Thymus (tissue), 11 donors: ENCODE data around the gene MYBPHL. TPM values are rescaled to one million over a fixed set of nuclear protein-coding genes. Genes with fewer than 3 reads are reported as not detected.

Source experiments
- DNase-seq, 9 donors: peaks; one replicate each; pipeline ENCODE4 v3.0.0-alpha.2; 2013; ENCODE audit warnings: low spot score in 9 of 9, low read depth in 6 of 9, missing footprints in 1 of 9
- H3K27ac ChIP-seq, 2 donors: one replicate each; pipeline ENCODE4 v1.5.1; 2013; ENCODE audit warnings: control low read depth in 1 of 2, low read depth in 1 of 2, low read length in 1 of 2, mild to moderate bottlenecking in 1 of 2, moderate library complexity in 1 of 2
- H3K27me3 ChIP-seq, 2 donors: one replicate each; pipeline ENCODE4 v1.5.1; 2013; ENCODE audit warnings: low read length in 1 of 2; ENCODE audit not compliant: control insufficient read depth in 2 of 2, insufficient read depth in 1 of 2
- H3K36me3 ChIP-seq, 2 donors: one replicate each; pipeline ENCODE4 v1.5.1; 2013; ENCODE audit warnings: low read length in 1 of 2, mild to moderate bottlenecking in 1 of 2, moderate library complexity in 1 of 2; ENCODE audit not compliant: control insufficient read depth in 2 of 2, insufficient read depth in 2 of 2
- H3K4me1 ChIP-seq, 2 donors: one replicate each; pipeline ENCODE4 v1.5.1; 2013; ENCODE audit warnings: low read length in 2 of 2; ENCODE audit not compliant: control insufficient read depth in 2 of 2, insufficient read depth in 2 of 2
- H3K4me3 ChIP-seq, 2 donors: one replicate each; pipeline ENCODE4 v1.5.1; 2013; ENCODE audit warnings: low read length in 2 of 2, control low read depth in 1 of 2, mild to moderate bottlenecking in 1 of 2
- H3K9me3 ChIP-seq, 2 donors: one replicate each; pipeline ENCODE4 v1.5.1; 2013; ENCODE audit warnings: low read length in 1 of 2, mild to moderate bottlenecking in 1 of 2; ENCODE audit not compliant: control insufficient read depth in 2 of 2, insufficient read depth in 1 of 2
- WGBS: extraction: QIAGEN DNeasy Blood & Tissue Kit; methylation state at CpG from one replicate; pipeline ENCODE4 v1.1.7; 2013; 5-methylcytosine and 5-hydroxymethylcytosine counted together
- polyA plus RNA-seq: library from polyadenylated mRNA; stranded (reverse); fragments of 200-250 nt; gene quantifications from one replicate; pipeline ENCODE4 v1.2.3, GENCODE V29; 2013
- total RNA-seq: library from RNA; stranded (reverse); fragments of 120-200 nt; gene quantifications from one replicate; pipeline ENCODE4 v1.2.4, GENCODE V29; 2013
- donor health status: healthy.

The MYBPHL gene
- total and polyA plus RNA-seq, 2 donors, result 0.09 to 0.43 TPM

GRCh38 chr1:109299558-109300343 is 7.1 kb downstream of the MYBPHL start:
- no peak for DNase-seq
- H3K9me3 ChIP-seq, result no peaks in the 10 kb centered on the region
- H3K4me3 ChIP-seq, result no peak overlapping the region
- H3K27me3 ChIP-seq, result peaks cover 0 to 14% of the 10 kb centered on the region in 2 donors
- no peaks in the 10 kb centered on the region for H3K36me3 ChIP-seq
- H3K4me1 ChIP-seq, result no peaks in the 10 kb centered on the region
- H3K27ac ChIP-seq, result no peak overlapping the region
- 96% methylated on average over 20 of the region's 20 CpGs for WGBS

DNA sequence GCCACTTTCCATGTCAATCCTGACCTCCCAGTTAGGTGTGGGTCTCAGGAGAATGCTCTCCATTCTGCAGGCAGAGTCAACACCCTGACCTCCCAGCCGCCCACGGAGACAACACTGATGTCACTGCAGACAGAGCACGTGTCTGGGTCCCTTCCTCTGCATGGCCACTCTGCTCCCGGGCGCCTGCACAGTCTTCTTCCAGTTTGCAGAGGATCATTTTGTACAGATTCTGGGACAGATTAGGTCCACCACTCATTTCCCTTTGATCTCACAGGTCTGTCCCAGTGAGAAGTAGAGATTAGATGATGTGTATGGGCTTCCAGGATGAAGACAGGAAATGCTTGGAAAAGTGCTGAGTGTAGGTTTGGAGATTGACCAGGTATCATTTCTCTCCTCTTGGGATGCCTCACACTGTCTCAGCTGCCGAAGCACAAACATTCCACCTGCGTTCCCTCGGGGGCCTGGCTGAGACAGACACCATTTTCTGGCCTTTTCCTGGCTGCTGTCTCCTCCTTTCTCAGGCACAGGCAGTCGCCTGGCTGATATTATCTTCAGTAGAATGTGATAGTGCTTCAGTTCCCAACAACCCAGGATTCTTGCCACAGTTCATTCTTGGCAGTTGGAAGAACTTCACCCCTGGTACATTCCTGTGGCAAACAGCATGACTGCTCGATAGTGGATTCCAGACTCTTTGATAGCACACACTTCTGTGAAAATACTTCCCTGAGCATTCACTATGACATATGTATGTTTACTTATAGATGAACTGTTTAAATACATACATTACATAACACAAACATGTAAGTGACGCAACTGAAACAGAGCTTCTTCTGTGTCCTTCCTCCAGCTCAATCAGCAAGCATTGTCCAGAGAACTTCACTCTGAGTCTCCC is 7.9 kb downstream of the MYBPHL start:
- peaks cover 0 to 14% of the 10 kb centered on the region in 2 donors for H3K27me3 ChIP-seq
- no peaks in the 10 kb centered on the region for H3K36me3 ChIP-seq
- no peak overlapping the region for H3K27ac ChIP-seq
- no peak overlapping the region for H3K4me3 ChIP-seq
- H3K9me3 ChIP-seq, result no peaks in the 10 kb centered on the region
- H3K4me1 ChIP-seq, result no peaks in the 10 kb centered on the region
- 89% methylated on average over 11 of the region's 11 CpGs for WGBS
- no peak for DNase-seq

- no peaks in the 10 kb centered on the region for H3K36me3 ChIP-seq
- peaks cover 0 to 14% of the 10 kb centered on the region in 2 donors for H3K27me3 ChIP-seq
- no peak overlapping the region for H3K27ac ChIP-seq
- no peaks in the 10 kb centered on the region for H3K9me3 ChIP-seq
- H3K4me3 ChIP-seq, result no peak overlapping the region
- no peak for DNase-seq
- H3K4me1 ChIP-seq, result no peaks in the 10 kb centered on the region
- 94% methylated on average over 16 of the region's 16 CpGs for WGBS
Observed at GRCh38 chr1:109296782-109297181, 10.0 kb downstream of the MYBPHL start.

- H3K4me3 ChIP-seq, result no peak overlapping the region
- H3K36me3 ChIP-seq, result no peaks in the 10 kb centered on the region
- no peak overlapping the region for H3K27ac ChIP-seq
- H3K9me3 ChIP-seq, result no peaks in the 10 kb centered on the region
- no peak for DNase-seq
- 90% methylated on average over 12 of the region's 12 CpGs for WGBS
- H3K4me1 ChIP-seq, result no peaks in the 10 kb centered on the region
- H3K27me3 ChIP-seq, result peaks cover 0 to 14% of the 10 kb centered on the region in 2 donors
Observed at GRCh38 chr1:109295712-109296415, 10.9 kb downstream of the MYBPHL start.

GRCh38 chr1:109294481-109294880 is 12.3 kb downstream of the MYBPHL start:
- Histone ChIP-seq H3K27me3 (peaks cover 0 to 5% of the 10 kb centered on the region in 2 donors), H3K4me3 (no peak overlapping the region), H3K36me3 (no peaks in the 10 kb centered on the region), H3K9me3 (no peaks in the 10 kb centered on the region), H3K4me1 (no peaks in the 10 kb centered on the region), H3K27ac (no peak overlapping the region)
- no peak for DNase-seq
- 37% methylated on average over 4 of the region's 4 CpGs for WGBS

DNA sequence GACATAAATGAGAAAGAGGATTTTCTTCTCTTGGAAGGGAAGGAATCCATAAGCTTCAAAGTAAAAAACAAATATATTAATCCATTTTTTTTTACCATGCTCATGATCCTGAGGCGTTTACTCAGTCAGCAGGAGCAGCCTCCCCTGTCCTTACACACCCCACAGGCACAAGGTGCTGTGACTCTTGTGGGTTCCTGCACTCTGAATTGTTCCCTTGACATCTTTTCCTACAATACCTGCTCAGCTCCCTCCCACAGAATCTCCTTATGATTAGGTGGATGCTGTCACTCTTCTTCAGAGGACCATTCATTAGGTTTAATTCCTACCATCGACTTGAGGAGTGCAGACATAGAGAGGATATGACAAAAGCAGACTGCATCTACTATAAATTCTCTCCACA is 13.8 kb downstream of the MYBPHL start:
- 89% methylated on average over 2 of the region's 2 CpGs for WGBS
- no peak overlapping the region for H3K27ac ChIP-seq

DNA sequence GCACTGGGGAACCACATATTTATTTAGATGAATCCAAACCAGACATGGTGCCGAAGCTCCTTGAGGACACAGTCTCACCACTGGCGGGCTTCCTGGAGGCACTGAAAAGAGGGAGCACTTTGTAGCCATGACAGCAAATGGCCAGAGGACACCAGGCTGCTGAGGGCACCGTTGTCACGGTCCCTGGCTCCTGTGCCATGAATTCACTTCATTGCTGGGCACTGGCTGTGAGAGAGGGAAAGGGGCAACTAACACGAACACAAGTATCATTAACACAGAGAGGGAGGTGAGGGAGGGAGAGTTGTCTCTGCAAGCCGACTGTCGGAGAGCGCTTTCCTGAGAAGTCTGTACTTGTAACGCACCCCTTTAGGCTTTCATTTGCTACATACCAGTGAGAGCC is 14.4 kb downstream of the MYBPHL start:
- no peaks in the 10 kb centered on the region for H3K4me1 ChIP-seq
- H3K36me3 ChIP-seq, result no peaks in the 10 kb centered on the region
- 92% methylated on average over 9 of the region's 9 CpGs for WGBS

More for the DNA sequence above, 13.8 kb downstream of the MYBPHL start:
- peaks cover 0 to 5% of the 10 kb centered on the region in 2 donors for H3K27me3 ChIP-seq
- no peaks in the 10 kb centered on the region for H3K36me3 ChIP-seq
- H3K9me3 ChIP-seq, result no peaks in the 10 kb centered on the region
- no peak overlapping the region for H3K4me3 ChIP-seq
- DNase-seq, result no peak
- H3K4me1 ChIP-seq, result no peaks in the 10 kb centered on the region

GRCh38 chr1:109290998-109291397 is 15.8 kb downstream of the MYBPHL start:
- H3K4me3 ChIP-seq, result no peak overlapping the region
- WGBS, result 72% methylated on average over 6 of the region's 6 CpGs
- no peak for DNase-seq
- no peaks in the 10 kb centered on the region for H3K9me3 ChIP-seq
- peaks cover 0 to 5% of the 10 kb centered on the region in 2 donors for H3K27me3 ChIP-seq
- no peaks in the 10 kb centered on the region for H3K36me3 ChIP-seq
- H3K4me1 ChIP-seq, result no peaks in the 10 kb centered on the region
- H3K27ac ChIP-seq, result no peak overlapping the region

More for the DNA sequence above, 14.4 kb downstream of the MYBPHL start:
- peaks cover 0 to 5% of the 10 kb centered on the region in 2 donors for H3K27me3 ChIP-seq
- no peak for DNase-seq
- no peaks in the 10 kb centered on the region for H3K9me3 ChIP-seq
- H3K27ac ChIP-seq, result no peak overlapping the region
- H3K4me3 ChIP-seq, result no peak overlapping the region
